Endothelial cell of umbilical vein (primary cell): ENCODE measurements around the gene RIPPLY1. TPM values are rescaled to one million over a fixed set of nuclear protein-coding genes. Genes with fewer than 3 reads are reported as not detected.

ENCODE experiments used
- BruUV-seq: library from RNA; stranded (reverse); fragments of 400-500 nt; replicated peaks from 2 replicates; lab custom pipeline; 2021; lab: Mats Ljungman, UMichigan
- CTCF ChIA-PET: fragments of 300-600, 350-600 bp; sonication (Branson Sonifier 250); formaldehyde crosslinking; loops from one replicate; lab custom pipeline; 2021; ENCODE audit warnings: antibody characterized with exemption, inconsistent platforms; lab: Charles Lee
- POLR2A ChIA-PET: fragments of 300-600, 350-600 bp; sonication (Branson Sonifier 250); formaldehyde crosslinking; loops from one replicate; lab custom pipeline; 2021; ENCODE audit warnings: antibody characterized with exemption, inconsistent platforms; lab: Charles Lee
- DNase-seq: peaks from one replicate; pipeline ENCODE4 v3.0.0-alpha.2; 2011; ENCODE audit warnings: low read depth, low spot score
- FAIRE-seq: peaks from 2 replicates; lab custom pipeline; 2011; peaks lifted over from hg19 to GRCh38; lab: Jason Lieb, UNC
- H2AFZ ChIP-seq: 2 replicates; pipeline ENCODE4 v1.6.0; 2012; ENCODE audit warnings: low read depth, low read length, control low read depth, inconsistent platforms
- H3K27ac ChIP-seq: 2 replicates; pipeline ENCODE4 v1.5.1; 2011; ENCODE audit warnings: low read depth, mild to moderate bottlenecking, control low read depth, low read length, moderate library complexity; ENCODE audit not compliant: insufficient read depth
- H3K27me3 ChIP-seq, 2 experiments: 2 replicates each; pipeline versions ENCODE4 v1.6.0 to v1.6.1; 2011; ENCODE audit warnings: low read length in 2 of 2, mixed read lengths in 1 of 2; ENCODE audit not compliant: control insufficient read depth in 2 of 2, insufficient read depth in 2 of 2
- H3K36me3 ChIP-seq, 2 experiments: 2 replicates in 1 of 2; 3 replicates in 1 of 2; pipeline ENCODE4 v1.5.1; 2011; ENCODE audit warnings: low read length in 2 of 2, mild to moderate bottlenecking in 1 of 2, moderate library complexity in 1 of 2; ENCODE audit not compliant: control insufficient read depth in 2 of 2, insufficient read depth in 2 of 2; ENCODE audit errors: extremely low read depth in 1 of 2
- H3K4me1 ChIP-seq: 3 replicates; pipeline ENCODE4 v1.5.1; 2011; ENCODE audit warnings: mild to moderate bottlenecking, low read length; ENCODE audit not compliant: control insufficient read depth, insufficient read depth; ENCODE audit errors: extremely low read depth
- H3K4me2 ChIP-seq: 2 replicates; pipeline ENCODE4 v1.6.1; 2011; ENCODE audit warnings: low read length, control low read depth, mixed read lengths; ENCODE audit not compliant: insufficient read depth
- H3K4me3 ChIP-seq, 3 experiments: fragments of 200-600 bp in 1 of 3; sonication (generic), shearing (Covaris generic) in 1 of 3; replicated peaks in 1 of 3; 2 replicates each; pipeline ENCODE4 v1.5.1; 2011 to 2016; ENCODE audit warnings: control low read depth in 3 of 3, low read length in 3 of 3, mild to moderate bottlenecking in 2 of 3, inconsistent platforms in 1 of 3, low read depth in 1 of 3, moderate library complexity in 1 of 3; ENCODE audit not compliant: insufficient read depth in 1 of 3
- H3K79me2 ChIP-seq: 2 replicates; pipeline ENCODE4 v1.6.0; 2012; ENCODE audit warnings: low read length, inconsistent platforms; ENCODE audit not compliant: control insufficient read depth, insufficient read depth
- H3K9ac ChIP-seq: replicated peaks from 2 replicates; pipeline ENCODE3; 2011; ENCODE audit warnings: low read length, control low read depth; ENCODE audit not compliant: insufficient read depth; ENCODE audit errors: extremely low read depth
- H3K9me1 ChIP-seq: replicated peaks from 3 replicates; pipeline ENCODE4 v1.6.0; 2011; ENCODE audit warnings: mild to moderate bottlenecking, low read length; ENCODE audit not compliant: control insufficient read depth, insufficient read depth; ENCODE audit errors: extremely low read depth
- H3K9me3 ChIP-seq: replicated peaks from 2 replicates; pipeline ENCODE4 v1.5.1; 2012; ENCODE audit warnings: low read length, inconsistent platforms; ENCODE audit not compliant: control insufficient read depth, insufficient read depth
- H4K20me1 ChIP-seq: replicated peaks from 2 replicates; pipeline ENCODE3; 2011; ENCODE audit warnings: mild to moderate bottlenecking, low read length; ENCODE audit not compliant: control insufficient read depth, insufficient read depth; ENCODE audit errors: extremely low read depth
- CTCF ChIP-seq, 2 donors: IDR thresholded peaks; 1 replicate in 1 of 2; 2 replicates in 1 of 2; pipeline ENCODE4 v1.5.1; 2011; ENCODE audit warnings: low read length in 2 of 2, mild to moderate bottlenecking in 2 of 2, moderate library complexity in 2 of 2, control low read depth in 1 of 2, inconsistent platforms in 1 of 2, low read depth in 1 of 2; ENCODE audit not compliant: insufficient read depth in 1 of 2; ENCODE audit errors: extremely low read depth in 1 of 2
- EZH2 ChIP-seq: IDR thresholded peaks from 2 replicates; pipeline ENCODE4 v1.6.1; 2012; ENCODE audit warnings: borderline replicate concordance, low read depth, mild to moderate bottlenecking, moderate library complexity, low read length, inconsistent platforms; ENCODE audit not compliant: severe bottlenecking
- GATA2 ChIP-seq: IDR thresholded peaks from 2 replicates; pipeline ENCODE4 v1.7.0; 2011; ENCODE audit warnings: low read depth, mild to moderate bottlenecking, moderate library complexity, mixed read lengths, low read length; ENCODE audit not compliant: insufficient read length, insufficient read depth
- JUN ChIP-seq: IDR thresholded peaks from 2 replicates; pipeline ENCODE4 v1.6.1; 2011; ENCODE audit warnings: borderline replicate concordance, low read depth; ENCODE audit not compliant: insufficient read length, insufficient read depth
- POLR2A ChIP-seq: IDR thresholded peaks from 2 replicates; pipeline ENCODE4 v1.6.1; 2012; ENCODE audit warnings: low read depth, mild to moderate bottlenecking, control low read depth, low read length
- POLR2AphosphoS5 ChIP-seq: IDR thresholded peaks from 2 replicates; pipeline ENCODE4 v1.6.1; 2012; ENCODE audit warnings: low read depth, mild to moderate bottlenecking, control low read depth, low read length, moderate library complexity; ENCODE audit not compliant: insufficient read depth
- dilution Hi-C: fragments of 300-500 bp; cut with MboI; formaldehyde crosslinking; loops from one replicate; pipeline ENCODE4 v1.15.0; 2019; ENCODE audit warnings: low sequenced_read_pairs; ENCODE audit not compliant: extremely low pct_ligation_motif_present
- intact Hi-C: fragments of 100-400 bp; cut with micrococcal nuclease; formaldehyde crosslinking; loops from one replicate; pipeline ENCODE4 v1.10.0; 2022
- polyA plus RNA-seq, 4 experiments: library from polyadenylated mRNA; depleted of rRNA in 3 of 4; stranded (reverse) in 3 of 4; unstranded in 1 of 4; fragments of >200 nt; gene quantifications; 2 replicates each; pipeline versions ENCODE4 v1.2.1 to v1.2.3, GENCODE V29; 2011 to 2012; ENCODE audit warnings: missing spikeins in 1 of 4
- total RNA-seq: library from RNA; stranded (reverse); gene quantifications from 2 replicates; pipeline ENCODE4 v1.2.3, GENCODE V29; 2021

The RIPPLY1 gene
- total and polyA plus RNA-seq, 2 donors (not counting 3 experiments of a cell fraction or from before 2014, with no cell fraction given): not detected

GRCh38 chrX:106949366-106949765 is 46.2 kb upstream of the RIPPLY1 start:
- H3K36me3 ChIP-seq: no peaks in the 10 kb centered on the region
- H3K4me3 ChIP-seq: no peak overlapping the region
- DNase-seq: no peak
- no peak overlapping the region for H2AFZ ChIP-seq
- H4K20me1 ChIP-seq: no peaks in the 10 kb centered on the region
- no peaks in the 10 kb centered on the region for H3K4me1 ChIP-seq
- H3K4me2 ChIP-seq: no peak overlapping the region
- dilution Hi-C loops (no loop called here), intact Hi-C loops (no loop called here)
- no peaks in the 10 kb centered on the region for H3K9me3 ChIP-seq
- BruUV-seq: no TSS peak
- H3K27ac ChIP-seq: no peak overlapping the region
- H3K27me3 ChIP-seq: no peaks in the 10 kb centered on the region
- no peaks in the 10 kb centered on the region for H3K79me2 ChIP-seq
- no peak overlapping the region for H3K9ac ChIP-seq
- no peak for TF ChIP-seq GATA2
- no peak for TF ChIP-seq EZH2
- TF ChIP-seq CTCF (IDR thresholded peaks at IDR 0.05; ENCODE audit: extremely low read depth in 1 of 2, insufficient read depth in 1 of 2, low read depth in 1 of 2, low read length in 2 of 2): no peak
- no peak for TF ChIP-seq POLR2AphosphoS5
- no peak for TF ChIP-seq JUN
- no peak for TF ChIP-seq POLR2A
- CTCF ChIA-PET: interaction anchor here (1.0 to 1.6 kb wide), 2 partner anchors 11 to 75 kb away, joined by 3 to 4 read pairs; no protein-coding TSS in a partner anchor
- POLR2A ChIA-PET: no interaction called here
- no peak for FAIRE-seq
- no peaks in the 10 kb centered on the region for H3K9me1 ChIP-seq
